K562 (cell line): ENCODE measurements around the gene FSHR.

ENCODE experiments used
- CTCF ChIP-seq, 3 experiments: IDR thresholded peaks in 2 of 3; conservative IDR thresholded peaks in 1 of 3; 2 replicates each; pipeline ENCODE4 v1.5.1; 2011 to 2012; ENCODE audit warnings: low read length in 3 of 3, mild to moderate bottlenecking in 3 of 3, control low read depth in 2 of 3, improper control_type of control experiment in 1 of 3, inconsistent platforms in 1 of 3, low read depth in 1 of 3, mixed read lengths in 1 of 3, moderate library complexity in 1 of 3; ENCODE audit not compliant: insufficient read depth in 2 of 3
- ELF2 ChIP-seq: fragments of 250-450 bp; sonication (Bioruptor Pico); IDR thresholded peaks from 2 replicates; pipeline ENCODE4 v1.5.0; 2021; ENCODE audit warnings: mild to moderate bottlenecking
- IRF9 ChIP-seq: fragments of 450-650 bp; IDR thresholded peaks from 2 replicates; pipeline ENCODE4 v1.6.1; 2016; ENCODE audit warnings: missing biosample characterization, missing genetic modification characterization
- KDM5B ChIP-seq: fragments of 200-600 bp; sonication (generic); IDR thresholded peaks from 2 replicates; pipeline ENCODE4 v1.6.1; 2012; ENCODE audit warnings: low read depth, mild to moderate bottlenecking, moderate library complexity, low read length, control low read depth, inconsistent platforms; ENCODE audit not compliant: insufficient replicate concordance
- MAZ ChIP-seq, 2 experiments: fragments of 450-650 bp in 1 of 2; sonication (generic) in 1 of 2; formaldehyde crosslinking; IDR thresholded peaks in 1 of 2; conservative IDR thresholded peaks in 1 of 2; 2 replicates each; pipeline versions ENCODE4 v1.4.0 to v1.5.0; 2020; ENCODE audit warnings: mild to moderate bottlenecking in 1 of 2, missing genetic modification reagents in 1 of 2
- MYC ChIP-seq, 2 experiments: fragments of 250-450 bp in 1 of 2; sonication (Bioruptor Pico) in 1 of 2; IDR thresholded peaks; 2 replicates each; pipeline versions ENCODE4 v1.5.1 to v1.6.1; 2012 to 2021; ENCODE audit warnings: low read depth in 2 of 2, borderline replicate concordance in 1 of 2, improper control_type of control experiment in 1 of 2, low read length in 1 of 2, mild to moderate bottlenecking in 1 of 2, moderate library complexity in 1 of 2
- SOX6 ChIP-seq: fragments of 450-650 bp; IDR thresholded peaks from 2 replicates; pipeline ENCODE4 v1.6.1; 2014; ENCODE audit warnings: mild to moderate bottlenecking
- TARDBP ChIP-seq: fragments of 450-650 bp; IDR thresholded peaks from 2 replicates; pipeline ENCODE4 v1.6.1; 2016
- ZC3H11A ChIP-seq: IDR thresholded peaks from 2 replicates; pipeline ENCODE4 v1.6.1; 2012; ENCODE audit warnings: low read depth, low read length, improper control_type of control experiment
- ZNF740 ChIP-seq, 3 experiments: fragments of 200-800 bp in 1 of 3; sonication (Bioruptor generic) in 1 of 3; sonication (generic) in 1 of 3; formaldehyde crosslinking in 1 of 3; IDR thresholded peaks; 2 replicates each; pipeline versions ENCODE4 v1.6.1 to v1.8.0; 2016 to 2022; ENCODE audit warnings: mild to moderate bottlenecking in 2 of 3, missing compliant biosample characterization in 2 of 3, missing genetic modification characterization in 2 of 3, missing genetic modification reagents in 1 of 3

- TF ChIP-seq IRF9 (tag), result no peak
- TF ChIP-seq CTCF (IDR thresholded peaks at IDR 0.05 in 2 of 3, conservative IDR thresholded peaks at IDR 0.05 in 1 of 3; ENCODE audit: insufficient read depth in 2 of 3, low read depth in 1 of 3, low read length in 3 of 3), result no peak
- TF ChIP-seq ZNF740 (CRISPR knock-in tag; IDR thresholded peaks at IDR 0.05), result no peak
- no peak for TF ChIP-seq ZNF740 (tag; IDR thresholded peaks at IDR 0.05)
- no peak for TF ChIP-seq TARDBP
- no peak for TF ChIP-seq MYC (IDR thresholded peaks at IDR 0.05; ENCODE audit: low read depth, low read length)
- no peak for TF ChIP-seq MYC (CRISPR knock-in tag; IDR thresholded peaks at IDR 0.05; ENCODE audit: borderline replicate concordance, low read depth)
- TF ChIP-seq ZC3H11A, result no peak
- no peak for TF ChIP-seq SOX6
- TF ChIP-seq MAZ (CRISPR knock-in tag; conservative IDR thresholded peaks at IDR 0.05 in 1 of 2, IDR thresholded peaks at IDR 0.05 in 1 of 2), result no peak
- TF ChIP-seq KDM5B, result no peak
- TF ChIP-seq ELF2 (CRISPR knock-in tag), result no peak
Observed at GRCh38 chr2:48929571-48930301, 224.6 kb downstream of the FSHR start.
